Measurements from ENCODE around the gene MRPS9. TPM values are rescaled to one million over a fixed set of nuclear protein-coding genes. Genes with fewer than 3 reads are reported as not detected.

The MRPS9 gene
- polyA plus RNA-seq, 1 donor from 2014 or later, result 33.6 TPM

GRCh38 chr2:105125428-105125827 is 87.6 kb downstream of the MRPS9 start:
- Mint-ChIP-seq H3K4me3 (no peak overlapping the region), H3K27me3 (peaks cover 8% of the 10 kb centered on the region), H3K36me3 (peaks cover 5% of the 10 kb centered on the region), H3K4me1 (peaks cover 14 to 20% (median 20%) of the 10 kb centered on the region in 3 donors), H3K9me3 (no peaks in the 10 kb centered on the region), H3K27ac (no peak overlapping the region)

GRCh38 chr2:105125920-105126319 is 88.1 kb downstream of the MRPS9 start:
- H3K4me1 Mint-ChIP-seq, result peaks cover 14 to 20% (median 20%) of the 10 kb centered on the region in 3 donors
- H3K27ac Mint-ChIP-seq, result no peak overlapping the region
- peaks cover 5% of the 10 kb centered on the region for H3K36me3 Mint-ChIP-seq
- H3K9me3 Mint-ChIP-seq, result no peaks in the 10 kb centered on the region
- H3K4me3 Mint-ChIP-seq, result no peak overlapping the region
- peaks cover 8% of the 10 kb centered on the region for H3K27me3 Mint-ChIP-seq

- Mint-ChIP-seq H3K27me3 (peaks cover 8% of the 10 kb centered on the region), H3K36me3 (peaks cover 5% of the 10 kb centered on the region), H3K9me3 (no peaks in the 10 kb centered on the region), H3K4me1 (peaks cover 14 to 20% (median 20%) of the 10 kb centered on the region in 3 donors), H3K4me3 (no peak overlapping the region), H3K27ac (no peak overlapping the region)
These were observed 88.5 kb downstream of the MRPS9 start for GRCh38 chr2:105126336-105126735.

GRCh38 chr2:105127289-105127915 is 89.5 kb downstream of the MRPS9 start:
- no peak overlapping the region for H3K4me3 Mint-ChIP-seq
- H3K27ac Mint-ChIP-seq, result peak overlapping the region in 1 of 3 donors; percentile 79
- peaks cover 14 to 20% (median 20%) of the 10 kb centered on the region in 3 donors for H3K4me1 Mint-ChIP-seq
- peaks cover 8% of the 10 kb centered on the region for H3K27me3 Mint-ChIP-seq
- H3K36me3 Mint-ChIP-seq, result peaks cover 5% of the 10 kb centered on the region
- no peaks in the 10 kb centered on the region for H3K9me3 Mint-ChIP-seq

GRCh38 chr2:105129722-105130232 is 91.9 kb downstream of the MRPS9 start:
- Mint-ChIP-seq H3K36me3 (peaks cover 3% of the 10 kb centered on the region), H3K4me3 (peak overlapping the region in 2 of 4 donors; percentile 1 to 51), H3K4me1 (peaks cover 14 to 20% (median 20%) of the 10 kb centered on the region in 3 donors), H3K27me3 (peaks cover 11% of the 10 kb centered on the region), H3K9me3 (no peaks in the 10 kb centered on the region), H3K27ac (peak overlapping the region in 2 of 3 donors; percentile 3 to 15)

- Mint-ChIP-seq H3K4me1 (peaks cover 14 to 20% (median 20%) of the 10 kb centered on the region in 3 donors), H3K27ac (peak overlapping the region in 1 of 3 donors; percentile 15), H3K27me3 (peaks cover 11% of the 10 kb centered on the region)
These were observed 92.7 kb downstream of the MRPS9 start for GRCh38 chr2:105130546-105130945.

GRCh38 chr2:105134081-105134480 is 96.2 kb downstream of the MRPS9 start:
- H3K4me3 Mint-ChIP-seq, result no peak overlapping the region

More at GRCh38 chr2:105130546-105130945, 92.7 kb downstream of the MRPS9 start:
- Mint-ChIP-seq H3K4me3 (peak overlapping the region in 1 of 4 donors; percentile 5), H3K36me3 (peaks cover 2% of the 10 kb centered on the region), H3K9me3 (no peaks in the 10 kb centered on the region)

GRCh38 chr2:105135436-105135835 is 97.6 kb downstream of the MRPS9 start:
- Mint-ChIP-seq H3K27ac (no peak overlapping the region), H3K4me3 (no peak overlapping the region)

More at GRCh38 chr2:105134081-105134480, 96.2 kb downstream of the MRPS9 start:
- H3K27me3 Mint-ChIP-seq, result peaks cover 6% of the 10 kb centered on the region
- H3K27ac Mint-ChIP-seq, result no peak overlapping the region
- H3K9me3 Mint-ChIP-seq, result no peaks in the 10 kb centered on the region
- H3K36me3 Mint-ChIP-seq, result peaks cover 2% of the 10 kb centered on the region
- H3K4me1 Mint-ChIP-seq, result peaks cover 7 to 12% (median 9%) of the 10 kb centered on the region in 3 donors

GRCh38 chr2:105136394-105136793 is 98.5 kb downstream of the MRPS9 start:
- Mint-ChIP-seq H3K4me1 (peaks cover 0 to 5% (median 3%) of the 10 kb centered on the region in 3 donors), H3K27ac (no peak overlapping the region), H3K4me3 (no peak overlapping the region), H3K27me3 (peaks cover 5% of the 10 kb centered on the region), H3K36me3 (peaks cover 2% of the 10 kb centered on the region), H3K9me3 (no peaks in the 10 kb centered on the region)

More at GRCh38 chr2:105135436-105135835, 97.6 kb downstream of the MRPS9 start:
- peaks cover 2% of the 10 kb centered on the region for H3K36me3 Mint-ChIP-seq
- no peaks in the 10 kb centered on the region for H3K9me3 Mint-ChIP-seq
- peaks cover 5% of the 10 kb centered on the region for H3K27me3 Mint-ChIP-seq
- no peaks in the 10 kb centered on the region for H3K4me1 Mint-ChIP-seq

GRCh38 chr2:105138643-105139042 is 100.8 kb downstream of the MRPS9 start:
- no peaks in the 10 kb centered on the region for H3K36me3 Mint-ChIP-seq
- no peak overlapping the region for H3K4me3 Mint-ChIP-seq
- no peak overlapping the region for H3K27ac Mint-ChIP-seq
- H3K27me3 Mint-ChIP-seq, result peaks cover 3% of the 10 kb centered on the region
- peaks cover 0 to 10% (median 8%) of the 10 kb centered on the region in 3 donors for H3K4me1 Mint-ChIP-seq
- no peaks in the 10 kb centered on the region for H3K9me3 Mint-ChIP-seq

- no peaks in the 10 kb centered on the region for H3K36me3 Mint-ChIP-seq
- H3K9me3 Mint-ChIP-seq, result no peaks in the 10 kb centered on the region
- peak overlapping the region in 1 of 3 donors; percentile 4 for H3K27ac Mint-ChIP-seq
- peaks cover 2% of the 10 kb centered on the region for H3K27me3 Mint-ChIP-seq
- H3K4me3 Mint-ChIP-seq, result no peak overlapping the region
- peaks cover 3 to 13% (median 11%) of the 10 kb centered on the region in 3 donors for H3K4me1 Mint-ChIP-seq
These were observed 101.8 kb downstream of the MRPS9 start for GRCh38 chr2:105139556-105140239.

- Mint-ChIP-seq H3K9me3 (no peaks in the 10 kb centered on the region), H3K4me1 (peaks cover 8 to 17% (median 16%) of the 10 kb centered on the region in 3 donors), H3K36me3 (no peaks in the 10 kb centered on the region), H3K27ac (no peak overlapping the region), H3K4me3 (no peak overlapping the region), H3K27me3 (peaks cover 7% of the 10 kb centered on the region)
These were observed 102.3 kb downstream of the MRPS9 start for GRCh38 chr2:105140240-105140568.

- H3K4me3 Mint-ChIP-seq, result peak overlapping the region in 2 of 4 donors; percentile 34 to 71
- no peaks in the 10 kb centered on the region for H3K36me3 Mint-ChIP-seq
- H3K27me3 Mint-ChIP-seq, result peaks cover 9% of the 10 kb centered on the region
- peaks cover 9 to 17% (median 16%) of the 10 kb centered on the region in 3 donors for H3K4me1 Mint-ChIP-seq
- no peaks in the 10 kb centered on the region for H3K9me3 Mint-ChIP-seq
- H3K27ac Mint-ChIP-seq, result peak overlapping the region in 1 of 3 donors; percentile 86
These were observed 103.3 kb downstream of the MRPS9 start for GRCh38 chr2:105141099-105141614.

- Mint-ChIP-seq H3K27ac (peak overlapping the region in 2 of 3 donors; percentile 17 to 96), H3K9me3 (no peaks in the 10 kb centered on the region), H3K27me3 (peaks cover 9% of the 10 kb centered on the region), H3K4me3 (peak overlapping the region in 3 of 4 donors; percentile 21 to 71 (median 23)), H3K4me1 (peaks cover 9 to 17% (median 16%) of the 10 kb centered on the region in 3 donors), H3K36me3 (peaks cover 1% of the 10 kb centered on the region)
These were observed 104.4 kb downstream of the MRPS9 start for GRCh38 chr2:105142239-105142638.

- H3K36me3 Mint-ChIP-seq, result peaks cover 1% of the 10 kb centered on the region
- H3K4me3 Mint-ChIP-seq, result peak overlapping the region; percentile 71 to 96 (median 91)
- H3K27me3 Mint-ChIP-seq, result peaks cover 9% of the 10 kb centered on the region
- H3K4me1 Mint-ChIP-seq, result peaks cover 9 to 20% (median 16%) of the 10 kb centered on the region in 3 donors
- no peaks in the 10 kb centered on the region for H3K9me3 Mint-ChIP-seq
- H3K27ac Mint-ChIP-seq, result peak overlapping the region; percentile 17 to 96 (median 90)
These were observed 105.2 kb downstream of the MRPS9 start for GRCh38 chr2:105143094-105143466.

Data from IgD-negative memory B cell (primary cell).